GM12865 (cell line): ENCODE measurements around the gene SESN2.

Experiments used
- DNase-seq: peaks from one replicate; pipeline ENCODE4 v3.0.0; 2010; ENCODE audit warnings: low read depth
- H3K4me3 ChIP-seq: 2 replicates; pipeline ENCODE4 v1.5.1; 2011; ENCODE audit warnings: mild to moderate bottlenecking, low read depth, low read length, control low read depth
- CTCF ChIP-seq: IDR thresholded peaks from 2 replicates; pipeline ENCODE4 v1.5.1; 2011; ENCODE audit warnings: low read length, control low read depth, low read depth, inconsistent platforms; ENCODE audit not compliant: insufficient read depth; ENCODE audit errors: missing control alignments

The SESN2 gene

GRCh38 chr1:28249866-28250295 is 9.4 kb upstream of the SESN2 start:
- no peak overlapping the region for H3K4me3 ChIP-seq
- TF ChIP-seq CTCF, result no peak
- DNase-seq, result no peak

GRCh38 chr1:28256197-28256827 is 3.0 kb upstream of the SESN2 start:
- no peak for DNase-seq
- H3K4me3 ChIP-seq, result no peak overlapping the region
- TF ChIP-seq CTCF, result no peak

DNA sequence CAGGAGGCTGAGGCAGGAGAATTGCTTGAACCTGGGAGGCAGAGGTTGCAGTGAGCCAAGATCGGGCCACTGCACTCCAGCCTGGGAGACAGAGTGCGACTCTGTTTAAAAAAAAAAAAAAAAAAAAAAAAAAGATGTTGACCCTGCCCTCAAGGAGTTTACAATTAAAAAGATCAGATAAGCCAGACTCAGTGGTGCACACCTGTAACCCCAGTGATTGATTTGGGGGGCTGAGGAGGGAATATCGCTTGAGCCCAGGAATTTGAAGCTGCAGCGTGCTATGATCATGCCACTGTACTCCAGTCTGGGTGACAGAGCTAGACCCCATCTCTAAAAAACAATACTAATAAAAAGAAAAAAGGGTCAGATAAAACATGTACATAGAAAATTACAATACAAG is 1.6 kb upstream of the SESN2 start:
- H3K4me3 ChIP-seq, result no peak overlapping the region
- no peak for TF ChIP-seq CTCF
- DNase-seq, result no peak

- DNase-seq, result no peak
- peak overlapping the region; percentile 6; the same call in 1 of the 2 replicates for H3K4me3 ChIP-seq
- TF ChIP-seq CTCF, result no peak
These were observed 578 bp upstream of the SESN2 start for GRCh38 chr1:28258628-28259251.

GRCh38 chr1:28259934-28260802 is 850 bp downstream of the SESN2 start:
- TF ChIP-seq CTCF, result no peak
- H3K4me3 ChIP-seq, result peak overlapping the region; percentile 98
- peak; percentile 42 for DNase-seq

DNA sequence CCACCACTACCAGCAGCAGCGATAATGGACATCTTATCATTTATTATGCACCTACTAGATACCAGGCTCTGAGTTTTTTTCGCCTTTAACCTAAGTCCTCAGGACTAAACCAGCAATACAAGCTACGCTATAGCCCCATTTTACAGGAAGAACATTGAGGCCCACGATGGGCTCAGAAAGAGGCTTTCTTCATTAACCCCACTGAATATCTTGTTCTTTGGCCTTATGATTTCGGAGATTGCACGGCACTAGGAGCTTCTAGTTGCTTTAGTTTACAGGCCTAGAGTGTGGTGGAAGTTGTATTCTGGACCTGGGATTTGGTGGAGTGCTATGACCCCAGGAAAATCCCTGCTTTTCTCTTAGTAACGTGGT is 1.5 kb downstream of the SESN2 start:
- DNase-seq, result no peak
- H3K4me3 ChIP-seq, result peak overlapping the region; percentile 98
- no peak for TF ChIP-seq CTCF
